Urothelium cell line (cell line): ENCODE data around the gene DNASE1L1.

Source experiments
- DNase-seq: peaks from one replicate; pipeline ENCODE4 v3.0.0; 2011; ENCODE audit warnings: low spot score, mixed read lengths
- FAIRE-seq: peaks from 2 replicates; lab custom pipeline; 2011; peaks lifted over from hg19 to GRCh38; lab: Jason Lieb, UNC

DNASE1L1 gene

DNA sequence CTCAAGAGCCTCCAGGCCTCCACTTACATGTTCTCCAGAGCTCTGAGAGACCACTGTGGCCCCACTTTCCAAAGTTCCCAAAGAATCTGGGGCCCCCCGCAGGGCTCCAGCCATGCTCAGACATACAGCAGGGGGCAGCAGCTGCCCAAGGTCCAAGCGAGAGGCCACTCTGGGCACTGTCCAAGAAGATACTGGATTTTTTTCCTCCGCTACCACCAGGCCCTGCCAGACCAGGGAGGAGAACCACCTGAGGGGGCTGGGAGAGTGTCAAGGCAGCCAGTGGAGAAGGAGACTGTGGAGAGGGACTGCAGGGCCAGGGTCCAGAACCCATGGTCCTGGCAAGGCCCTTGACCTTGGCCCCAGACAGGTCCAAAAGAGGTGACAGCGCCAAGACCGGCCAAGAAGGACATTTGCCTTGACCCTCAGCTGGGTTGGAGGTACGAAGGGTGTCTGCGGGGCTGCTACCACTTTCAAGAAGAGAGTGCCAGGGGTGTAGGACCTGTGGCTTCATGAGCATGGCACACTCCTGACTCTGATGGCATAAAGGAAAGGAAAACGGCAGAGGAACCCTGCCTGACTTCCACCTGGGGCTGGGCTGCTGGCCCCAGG is 24.7 kb downstream of the DNASE1L1 start:
- no peak for DNase-seq
- no peak for FAIRE-seq

DNA sequence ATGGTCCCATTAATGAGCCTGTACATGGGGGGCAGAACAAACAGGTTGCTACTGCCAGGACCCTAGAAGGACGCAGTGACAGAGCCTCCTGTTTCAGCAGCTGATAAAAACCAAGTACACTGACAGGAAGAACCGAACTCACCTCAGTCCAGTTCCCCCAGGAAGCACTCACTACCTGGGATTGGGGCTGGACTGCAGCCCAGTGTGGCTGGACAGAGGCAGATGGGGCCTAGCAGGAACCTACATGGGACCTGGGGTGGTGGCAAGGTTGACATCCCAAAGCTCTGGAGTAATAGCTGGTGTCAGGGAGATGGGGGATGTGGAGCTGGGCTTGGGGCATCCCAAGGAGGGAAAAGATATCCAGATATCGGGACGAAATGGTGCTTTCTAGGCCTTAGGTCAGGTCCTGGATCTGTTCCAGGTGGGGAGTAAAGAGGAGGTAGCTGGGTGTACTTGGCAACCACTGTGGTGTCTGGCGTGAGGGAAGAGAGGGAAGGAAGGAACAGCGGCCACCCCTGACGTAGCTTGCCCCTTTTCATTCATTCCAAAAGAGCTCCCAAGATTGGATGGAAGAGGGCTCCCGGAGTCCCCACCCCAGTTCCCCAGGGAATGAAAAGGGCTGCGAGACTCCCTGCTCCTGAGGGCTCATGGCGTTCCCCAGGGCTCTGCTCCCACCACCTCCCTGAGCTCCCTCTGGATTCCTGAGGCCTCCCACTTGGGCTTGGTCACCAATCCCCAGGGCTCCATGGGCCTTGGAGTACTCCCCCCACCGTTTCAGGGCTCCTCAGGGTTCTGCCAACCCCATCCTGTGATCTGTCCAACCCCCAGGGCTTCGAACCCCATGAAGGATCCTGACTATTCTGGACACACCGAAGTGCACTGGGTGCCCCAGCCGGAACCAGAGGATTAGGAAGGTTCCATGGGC is 25.4 kb downstream of the DNASE1L1 start:
- FAIRE-seq (no peak), DNase-seq (no peak)

DNA sequence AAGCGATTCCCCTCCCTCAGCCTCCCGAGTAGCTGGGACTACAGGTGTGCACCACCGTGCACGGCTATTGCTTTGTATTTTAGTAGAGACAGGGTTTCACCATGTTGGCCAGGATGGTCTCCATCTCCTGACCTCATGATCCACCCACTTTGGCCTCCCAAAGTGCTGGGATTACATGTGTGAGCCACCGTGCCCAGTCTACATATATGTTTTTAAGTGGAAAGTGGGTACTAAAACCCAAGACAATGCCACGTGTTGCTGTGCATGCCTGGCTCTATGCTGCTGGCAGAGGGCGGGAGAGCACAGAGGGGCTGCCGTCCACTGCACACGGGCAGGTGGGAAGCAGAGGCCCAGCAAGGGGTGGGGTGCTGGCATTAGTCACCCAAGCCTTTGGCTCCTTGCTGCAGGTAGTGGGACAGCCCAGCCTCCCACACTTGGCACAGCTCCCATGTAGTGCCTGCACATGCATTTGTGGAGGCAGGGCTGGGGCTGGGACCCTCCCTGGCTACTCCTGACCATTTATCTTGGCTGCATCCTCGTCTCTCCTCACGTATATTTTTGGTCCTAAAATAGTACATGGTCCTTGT is 26.5 kb downstream of the DNASE1L1 start:
- no peak for FAIRE-seq

DNA sequence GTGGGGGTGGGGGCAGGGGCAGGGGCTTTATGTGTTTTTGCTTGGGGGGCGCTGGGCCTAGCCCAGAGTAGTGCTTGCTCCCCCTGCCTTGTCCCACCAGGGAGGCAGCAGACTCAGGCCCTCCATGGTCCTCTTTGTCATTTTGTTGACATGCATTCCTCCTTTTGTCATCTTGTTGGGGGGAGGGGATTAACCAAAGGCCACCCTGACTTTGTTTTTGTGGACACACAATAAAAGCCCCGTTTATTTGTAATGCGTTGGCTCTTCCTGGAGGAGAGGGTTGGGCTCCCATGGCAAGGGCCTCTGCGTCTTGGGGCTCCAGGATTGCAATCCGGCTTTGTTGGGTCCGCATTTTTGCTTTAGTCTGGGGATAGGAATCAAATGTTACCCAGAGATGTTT is 27.8 kb downstream of the DNASE1L1 start:
- no peak for FAIRE-seq
- no peak for DNase-seq

More for the DNA sequence above, 26.5 kb downstream of the DNASE1L1 start:
- no peak for DNase-seq

DNA sequence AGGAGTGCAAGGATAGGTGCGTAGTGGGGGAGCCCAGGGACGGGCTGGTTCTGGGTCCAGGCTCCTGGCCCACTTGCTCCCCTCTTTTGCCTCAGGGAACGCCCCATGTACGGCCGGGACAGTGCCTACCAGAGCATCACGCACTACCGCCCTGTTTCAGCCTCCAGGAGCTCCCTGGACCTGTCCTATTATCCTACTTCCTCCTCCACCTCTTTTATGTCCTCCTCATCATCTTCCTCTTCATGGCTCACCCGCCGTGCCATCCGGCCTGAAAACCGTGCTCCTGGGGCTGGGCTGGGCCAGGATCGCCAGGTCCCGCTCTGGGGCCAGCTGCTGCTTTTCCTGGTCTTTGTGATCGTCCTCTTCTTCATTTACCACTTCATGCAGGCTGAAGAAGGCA is 28.3 kb downstream of the DNASE1L1 start:
- FAIRE-seq (no peak), DNase-seq (no peak)

DNA sequence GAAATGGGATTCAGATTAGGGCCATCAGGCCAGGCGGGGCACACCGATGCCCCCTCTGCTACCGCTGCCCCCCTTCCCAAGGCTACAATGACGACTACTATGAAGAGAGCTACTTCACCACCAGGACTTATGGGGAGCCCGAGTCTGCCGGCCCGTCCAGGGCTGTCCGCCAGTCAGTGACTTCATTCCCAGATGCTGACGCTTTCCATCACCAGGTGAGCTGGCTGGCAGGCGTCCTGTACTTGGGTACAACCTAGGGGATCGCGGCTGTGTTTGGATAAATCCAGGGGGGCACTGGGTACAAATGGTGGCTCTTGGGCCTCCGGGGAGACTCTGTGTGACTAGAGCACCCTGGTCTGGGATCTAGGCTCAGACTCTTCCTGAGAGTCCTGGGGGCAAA is 28.9 kb downstream of the DNASE1L1 start:
- DNase-seq (no peak), FAIRE-seq (no peak)

DNA sequence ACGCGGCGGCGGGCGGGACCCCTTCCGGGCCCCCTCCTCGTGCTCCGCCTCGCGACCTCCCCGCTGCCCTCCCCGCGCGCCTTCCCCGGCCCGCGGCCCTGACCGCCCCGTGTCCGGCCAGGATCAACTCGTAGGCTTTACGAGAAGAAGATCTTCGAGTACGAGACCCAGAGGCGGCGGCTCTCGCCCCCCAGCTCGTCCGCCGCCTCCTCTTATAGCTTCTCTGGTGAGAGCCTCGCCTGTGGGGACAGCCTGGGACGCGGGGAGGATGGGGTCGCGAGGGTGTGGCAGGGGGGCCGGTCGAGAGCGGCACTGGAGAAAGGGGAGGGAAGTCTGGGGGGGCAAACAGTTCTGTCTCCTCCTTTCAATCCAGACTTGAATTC is 29.5 kb downstream of the DNASE1L1 start:
- no peak for FAIRE-seq
- no peak for DNase-seq

DNA sequence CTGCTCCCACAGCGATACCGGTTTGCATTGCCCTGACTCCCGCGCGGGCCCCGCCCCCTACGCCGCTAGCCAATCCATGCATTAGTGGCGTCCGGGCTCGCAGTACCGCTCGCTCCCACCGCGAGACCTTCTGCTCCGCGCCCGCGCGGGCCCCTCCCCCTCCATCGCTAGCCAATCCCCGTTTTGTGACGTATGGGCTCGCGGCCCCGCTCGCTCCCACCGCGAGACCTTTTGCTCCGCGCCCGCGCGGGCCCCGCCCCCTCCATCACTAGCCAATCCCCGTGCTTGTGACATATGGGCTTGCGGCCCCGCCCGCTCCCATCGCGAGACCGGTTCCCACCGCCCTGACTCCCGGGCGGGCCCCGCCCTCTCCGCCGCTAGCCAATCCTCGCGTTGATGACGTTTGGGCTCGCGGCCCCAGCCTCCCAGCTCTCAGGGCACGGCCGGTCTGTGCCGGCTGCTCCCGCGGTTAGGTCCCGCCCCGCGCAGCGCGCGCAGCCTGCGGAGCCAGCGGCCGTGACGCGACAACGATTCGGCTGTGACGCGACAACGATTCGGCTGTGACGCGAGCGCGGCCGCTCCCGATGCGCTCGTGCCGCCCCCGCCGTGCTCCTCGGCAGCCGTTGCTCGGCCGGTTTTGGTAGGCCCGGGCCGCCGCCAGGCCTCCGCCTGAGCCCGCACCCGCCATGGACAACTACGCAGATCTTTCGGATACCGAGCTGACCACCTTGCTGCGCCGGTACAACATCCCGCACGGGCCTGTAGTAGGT is 30.1 kb downstream of the DNASE1L1 start, which contains the start of gene EMD:
EMD (plus strand) TSS at position 497 of the 770 bp plus-strand sequence; CDS start at position 687, 190 bp downstream.
- DNase-seq (peak; percentile 93), FAIRE-seq (peak; percentile 98)

DNA sequence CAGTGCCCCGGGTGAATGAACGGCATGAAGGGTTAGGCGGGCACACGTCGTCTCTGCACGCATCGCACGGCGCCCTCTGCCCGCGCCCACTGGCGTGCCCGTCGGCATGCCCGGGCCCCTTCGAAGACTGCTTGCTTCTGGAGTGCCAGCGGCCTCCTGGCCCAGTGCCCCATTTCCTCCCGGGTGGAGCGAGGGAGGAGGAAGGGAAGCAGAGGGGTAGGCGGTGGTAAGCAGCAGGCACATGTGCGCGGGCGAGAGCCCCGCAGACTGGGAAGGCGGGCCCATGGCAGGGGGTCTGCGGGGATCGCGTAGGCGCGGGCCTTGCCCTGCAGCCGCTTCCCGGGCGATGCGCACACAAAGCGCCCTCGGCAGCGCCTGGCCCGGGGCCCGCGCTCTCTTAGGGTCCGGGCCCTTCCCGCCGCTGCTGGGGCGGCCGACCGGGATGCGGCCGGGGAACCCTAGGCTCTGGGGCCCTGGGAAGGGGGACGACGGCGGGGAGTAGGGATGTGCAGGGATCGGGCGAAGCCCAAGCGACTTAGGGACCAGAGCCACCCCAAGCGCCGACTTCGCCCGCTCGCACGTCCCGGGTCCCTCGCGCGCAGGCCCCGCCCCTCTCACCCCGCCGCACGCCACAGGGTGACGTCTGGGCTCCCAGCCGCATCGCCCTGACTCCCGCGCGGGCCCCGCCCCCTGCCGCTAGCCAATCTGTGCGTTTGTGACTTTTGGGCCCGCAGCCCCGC is 30.8 kb downstream of the DNASE1L1 start:
- FAIRE-seq (no peak), DNase-seq (no peak)

DNA sequence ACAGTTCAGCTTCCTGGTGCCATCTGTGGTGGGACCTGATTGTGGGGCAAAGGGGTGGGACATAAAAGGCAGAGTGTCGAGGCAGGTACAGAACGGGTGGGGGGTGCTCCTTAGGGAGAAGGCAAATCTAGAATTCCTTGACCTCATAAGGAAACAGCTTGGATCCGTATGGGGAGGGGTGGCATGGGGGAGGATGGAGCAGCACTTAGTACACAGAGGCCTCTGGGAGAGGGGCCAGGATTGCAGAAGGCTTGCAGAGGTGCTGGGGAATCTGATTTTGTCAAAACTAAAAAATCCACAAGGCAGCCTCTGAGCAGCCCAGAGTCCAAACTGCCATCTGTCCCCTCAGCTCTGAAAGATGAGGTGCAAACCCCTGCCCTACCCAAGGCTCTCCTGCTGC is 32.3 kb downstream of the DNASE1L1 start:
- FAIRE-seq = no peak
- DNase-seq = no peak

DNA sequence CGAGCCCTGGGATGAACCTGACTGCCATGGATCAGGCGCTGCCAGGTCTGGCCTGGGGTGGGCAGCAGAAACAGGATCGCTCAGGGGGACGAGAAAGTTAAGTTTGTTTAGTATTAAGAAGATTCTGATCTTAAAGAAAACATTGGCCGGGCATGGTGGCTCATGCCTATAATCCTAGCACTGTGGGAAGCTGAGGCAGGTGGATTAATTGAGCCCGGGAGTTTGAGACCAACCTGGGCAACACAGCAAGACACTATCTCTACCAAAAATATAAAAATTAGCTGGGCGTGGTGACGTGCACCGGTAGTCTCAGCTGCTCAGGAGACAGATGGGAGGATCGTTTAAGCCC is 33.9 kb downstream of the DNASE1L1 start:
- DNase-seq (no peak), FAIRE-seq (no peak)

DNA sequence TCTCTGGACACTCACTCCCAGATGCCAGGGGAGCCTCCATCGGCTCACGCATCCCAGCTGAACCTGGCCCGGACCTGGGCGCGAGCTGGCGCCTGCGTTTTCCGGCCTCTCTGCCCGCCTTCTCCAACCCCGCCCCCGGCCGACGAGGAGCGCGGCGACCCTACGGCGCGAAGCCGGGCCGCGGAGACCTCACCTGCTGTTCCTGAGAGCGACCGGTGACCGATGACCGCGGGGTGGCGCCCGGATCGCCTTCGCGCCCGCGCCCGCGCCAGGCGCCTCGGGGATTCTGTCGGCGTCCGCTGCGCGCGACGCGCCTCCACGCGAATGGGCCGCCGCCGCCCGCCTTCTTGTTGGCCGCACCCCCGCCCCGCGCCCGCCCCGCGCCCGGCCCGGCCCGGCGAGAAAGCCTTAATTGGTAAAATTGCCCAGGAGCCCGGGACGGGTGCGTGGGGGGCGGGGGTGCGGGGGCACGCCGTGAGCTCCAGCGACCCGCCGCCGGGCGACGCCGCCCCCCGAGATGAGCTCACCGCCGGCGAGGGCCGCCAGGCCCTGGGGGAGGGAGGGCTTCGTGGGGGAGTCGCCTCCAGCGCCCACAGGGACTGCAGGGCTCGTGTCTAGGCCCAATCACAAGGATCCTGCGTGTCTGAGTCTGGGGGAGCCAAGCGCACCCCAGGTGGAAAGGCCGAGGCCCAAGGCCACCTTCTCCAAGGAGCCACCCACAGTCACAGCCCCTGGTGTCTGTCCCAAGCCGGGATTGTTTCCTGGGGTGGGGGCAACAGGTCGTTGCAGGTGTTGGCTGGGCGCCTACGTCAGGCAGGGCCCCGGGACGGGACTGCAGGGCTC is 34.5 kb downstream of the DNASE1L1 start, which contains the start of gene FLNA:
FLNA (minus strand) TSS at position 322 of the 843 bp plus-strand sequence. CDS start 3,389 bp downstream, outside the sequence.
- DNase-seq (no peak), FAIRE-seq (no peak)

DNA sequence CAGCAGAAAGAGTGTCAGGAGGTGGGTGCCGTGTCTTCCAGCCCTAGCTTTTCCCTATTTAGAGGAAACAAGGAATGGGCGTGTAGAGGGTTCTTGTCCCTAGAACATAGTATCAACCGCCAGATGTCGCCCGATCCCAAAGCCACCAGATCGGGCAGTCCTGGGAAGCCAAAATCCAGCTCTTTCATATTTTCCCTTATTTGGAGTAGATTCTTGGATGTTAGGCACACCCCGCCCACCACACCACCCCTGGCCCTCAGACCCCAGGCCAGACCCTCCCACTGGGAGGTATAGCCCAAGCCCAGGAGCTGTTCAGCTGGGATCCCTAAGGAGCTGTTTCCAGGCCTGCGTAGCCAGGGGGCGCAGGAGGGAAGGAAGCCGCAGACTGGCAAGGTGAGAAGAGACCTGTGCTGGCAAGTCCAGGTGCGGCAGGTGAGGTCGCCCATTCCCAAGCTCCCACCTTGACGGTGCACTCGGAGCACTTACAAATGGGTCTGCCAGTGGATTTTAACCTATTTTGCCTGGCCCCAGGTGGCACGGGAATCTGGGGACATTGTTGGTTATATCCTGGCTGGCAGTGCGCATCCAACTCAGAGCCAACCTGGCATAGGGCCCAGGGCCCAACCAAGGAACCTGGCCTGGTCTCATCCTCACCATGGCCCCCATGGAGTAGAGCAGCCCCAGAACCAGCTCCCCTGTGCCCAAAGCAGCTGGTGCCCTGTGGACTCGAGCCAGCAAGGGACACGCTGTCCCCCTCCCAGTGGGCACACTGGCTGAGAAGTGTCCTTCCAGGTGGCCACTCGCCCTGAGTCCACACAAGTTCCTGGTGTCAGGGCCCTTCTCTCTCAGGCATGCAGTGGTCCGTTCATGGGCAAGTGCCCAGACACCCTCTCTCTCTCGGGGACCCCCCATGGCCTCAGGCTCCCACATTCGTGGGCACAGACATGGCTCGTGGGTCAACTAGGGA is 35.4 kb downstream of the DNASE1L1 start:
- DNase-seq (peak; percentile 50), FAIRE-seq (no peak)

DNA sequence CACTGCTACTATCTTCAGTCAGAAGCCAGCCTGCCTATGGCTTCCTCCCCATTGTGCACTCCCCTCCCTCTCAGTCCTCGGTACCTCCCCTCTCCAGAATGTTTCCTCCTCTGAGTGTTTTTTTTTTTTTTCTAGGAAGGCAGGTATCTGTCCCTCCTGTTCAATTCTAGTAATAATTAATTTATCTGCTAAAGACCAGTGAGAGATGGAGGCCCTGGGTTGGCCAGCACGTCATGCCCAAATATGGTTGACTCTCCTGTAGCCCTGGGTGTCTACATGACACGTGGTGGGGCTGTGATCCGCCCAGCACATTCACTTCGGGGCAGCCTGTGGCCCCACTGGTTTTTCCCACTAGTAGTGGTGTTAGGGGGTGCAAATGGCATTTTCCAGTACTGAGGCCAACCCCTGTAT is 36.4 kb downstream of the DNASE1L1 start:
- DNase-seq (no peak), FAIRE-seq (no peak)

DNA sequence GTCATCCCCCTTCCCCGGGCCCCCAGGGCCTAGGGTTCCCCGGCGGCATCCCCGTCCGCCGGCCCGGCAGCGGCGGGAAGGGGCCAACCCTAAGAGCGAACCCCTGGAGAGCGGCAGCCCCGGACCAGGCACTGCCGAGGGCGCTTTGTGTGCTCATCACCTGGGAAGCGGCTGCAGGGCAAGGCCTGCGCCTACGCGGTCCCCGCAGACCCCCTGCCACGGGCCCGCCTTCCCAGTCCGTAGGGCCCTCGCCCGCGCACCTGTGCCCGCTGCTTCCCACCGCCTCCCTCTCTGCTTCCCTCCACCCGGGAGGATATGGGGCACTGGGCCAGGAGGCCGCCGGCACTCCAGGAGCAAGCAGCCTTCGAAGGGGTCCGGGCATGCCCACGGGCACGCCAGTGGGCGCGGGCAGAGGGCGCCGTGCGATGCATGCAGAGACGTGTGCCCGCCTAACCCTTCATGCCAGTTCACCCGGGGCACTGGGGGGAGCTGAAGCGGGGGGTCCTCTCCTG is 37.2 kb downstream of the DNASE1L1 start:
- no peak for DNase-seq

DNA sequence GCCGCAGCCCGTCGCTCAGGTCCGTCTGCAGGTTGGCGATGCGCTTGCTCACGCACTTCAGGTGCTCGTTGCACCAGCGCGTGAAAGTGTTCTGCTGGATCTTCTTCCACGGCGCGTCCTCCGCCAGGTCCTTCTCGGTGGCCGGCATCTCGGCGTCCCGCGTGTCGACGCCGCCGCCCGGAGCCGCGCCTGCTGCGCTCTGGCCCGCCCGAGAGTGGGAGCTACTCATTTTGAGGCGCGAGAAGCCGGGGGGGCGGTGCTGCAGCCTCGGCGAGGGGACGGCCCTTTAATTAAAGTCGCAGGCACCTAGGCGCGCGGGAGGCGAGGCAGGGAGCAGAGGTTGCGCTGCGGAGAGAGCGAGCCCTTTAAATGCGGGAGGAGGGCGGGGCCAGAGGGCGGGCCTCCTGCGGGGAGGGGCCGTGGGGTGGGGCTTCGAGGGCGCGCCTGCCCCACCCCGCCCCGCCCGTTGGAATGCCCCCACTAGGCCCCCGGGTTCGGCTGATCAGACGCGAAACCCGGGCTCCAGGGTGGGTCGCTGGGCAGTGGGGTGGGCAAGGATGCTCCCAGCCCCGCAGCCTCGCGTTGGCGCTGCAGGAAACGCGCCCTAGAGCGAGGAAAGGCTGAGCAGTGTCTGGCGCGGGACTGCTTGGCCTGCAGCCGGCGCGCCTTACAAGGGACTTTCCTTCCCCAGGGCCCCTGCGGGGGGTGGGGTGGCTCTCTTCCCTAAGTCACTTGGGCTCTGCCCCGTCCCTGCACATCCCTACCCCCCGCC is 37.9 kb downstream of the DNASE1L1 start:
- peak; percentile 40 for FAIRE-seq
- DNase-seq = peak; percentile 80

More for the DNA sequence above, 37.2 kb downstream of the DNASE1L1 start:
- no peak for FAIRE-seq

DNA sequence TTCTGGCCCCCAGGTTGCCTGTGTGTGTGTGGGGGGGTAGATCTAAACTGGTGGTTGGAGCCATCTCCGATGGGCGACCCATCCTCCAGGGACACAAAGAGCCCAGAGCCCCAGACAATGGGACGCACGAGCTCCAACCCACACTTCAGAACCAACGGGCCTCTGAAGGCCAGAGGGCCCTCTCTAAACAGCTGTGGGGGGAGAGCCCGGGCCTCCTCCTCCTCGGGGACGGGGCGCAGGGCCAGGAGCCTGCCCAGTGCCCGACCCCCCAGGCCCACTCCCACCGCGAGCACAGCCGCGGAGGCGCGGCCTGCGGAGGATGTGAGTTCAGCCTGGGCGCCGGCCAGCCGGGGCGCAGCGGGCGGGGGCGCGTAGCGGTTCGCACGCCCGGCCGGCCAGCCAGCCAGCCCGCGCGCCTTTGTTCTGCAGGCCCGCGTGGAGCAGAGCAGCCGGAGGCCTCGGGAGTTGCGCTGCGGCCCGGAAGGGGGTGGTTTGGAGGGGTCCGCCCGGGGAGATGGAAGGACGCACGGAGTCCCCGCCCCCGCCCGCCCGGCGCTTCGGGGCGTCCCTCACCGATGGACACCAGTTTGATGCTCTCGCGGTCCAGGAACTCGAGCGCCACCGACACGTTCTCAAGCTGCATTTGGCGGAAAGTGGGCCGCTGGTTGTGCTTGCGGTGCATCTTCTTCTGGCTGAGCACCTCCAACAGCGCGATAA is 38.6 kb downstream of the DNASE1L1 start:
- no peak for FAIRE-seq

More for the DNA sequence above, 38.6 kb downstream of the DNASE1L1 start:
- no peak for DNase-seq
